Epithelial cell of esophagus (primary cell): ENCODE measurements around the gene RAB27A.

ENCODE experiments used
- DNase-seq: peaks from one replicate; pipeline ENCODE4 v3.0.0; 2010; ENCODE audit warnings: low read depth
- H3K4me3 ChIP-seq: 2 replicates; pipeline ENCODE4 v1.5.1; 2011; ENCODE audit warnings: mild to moderate bottlenecking, low read length, control low read depth
- TF ChIP-seq, protein P1 (sequence below): IDR thresholded peaks from 2 replicates; pipeline ENCODE4 v1.5.1; 2011; ENCODE audit warnings: low read depth, mild to moderate bottlenecking, low read length, control low read depth, inconsistent platforms; ENCODE audit not compliant: insufficient read depth; ENCODE audit errors: missing control alignments

RAB27A gene

DNA sequence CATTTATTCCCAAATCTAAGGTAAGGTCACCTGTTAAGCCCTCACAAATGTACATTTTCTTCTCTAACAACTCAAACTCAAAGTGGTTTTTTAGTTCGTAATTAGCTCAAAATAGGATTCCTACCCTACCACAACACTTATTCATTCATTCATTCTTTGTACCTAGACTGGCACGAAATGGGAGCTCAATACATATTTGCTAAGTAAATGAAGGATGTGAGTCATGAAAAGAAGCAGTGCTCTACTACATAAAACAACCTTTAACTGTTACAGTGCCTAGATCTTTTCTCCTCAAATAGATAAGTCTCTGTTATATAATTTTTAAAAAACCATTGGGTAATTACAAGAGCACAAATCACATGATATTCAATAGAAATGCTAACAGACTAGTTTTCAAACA is 105.9 kb downstream of the RAB27A start:
- no peak overlapping the region for H3K4me3 ChIP-seq
- TF ChIP-seq, protein P1, sequence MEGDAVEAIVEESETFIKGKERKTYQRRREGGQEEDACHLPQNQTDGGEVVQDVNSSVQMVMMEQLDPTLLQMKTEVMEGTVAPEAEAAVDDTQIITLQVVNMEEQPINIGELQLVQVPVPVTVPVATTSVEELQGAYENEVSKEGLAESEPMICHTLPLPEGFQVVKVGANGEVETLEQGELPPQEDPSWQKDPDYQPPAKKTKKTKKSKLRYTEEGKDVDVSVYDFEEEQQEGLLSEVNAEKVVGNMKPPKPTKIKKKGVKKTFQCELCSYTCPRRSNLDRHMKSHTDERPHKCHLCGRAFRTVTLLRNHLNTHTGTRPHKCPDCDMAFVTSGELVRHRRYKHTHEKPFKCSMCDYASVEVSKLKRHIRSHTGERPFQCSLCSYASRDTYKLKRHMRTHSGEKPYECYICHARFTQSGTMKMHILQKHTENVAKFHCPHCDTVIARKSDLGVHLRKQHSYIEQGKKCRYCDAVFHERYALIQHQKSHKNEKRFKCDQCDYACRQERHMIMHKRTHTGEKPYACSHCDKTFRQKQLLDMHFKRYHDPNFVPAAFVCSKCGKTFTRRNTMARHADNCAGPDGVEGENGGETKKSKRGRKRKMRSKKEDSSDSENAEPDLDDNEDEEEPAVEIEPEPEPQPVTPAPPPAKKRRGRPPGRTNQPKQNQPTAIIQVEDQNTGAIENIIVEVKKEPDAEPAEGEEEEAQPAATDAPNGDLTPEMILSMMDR = no peak
- DNase-seq = peak; percentile 2

DNA sequence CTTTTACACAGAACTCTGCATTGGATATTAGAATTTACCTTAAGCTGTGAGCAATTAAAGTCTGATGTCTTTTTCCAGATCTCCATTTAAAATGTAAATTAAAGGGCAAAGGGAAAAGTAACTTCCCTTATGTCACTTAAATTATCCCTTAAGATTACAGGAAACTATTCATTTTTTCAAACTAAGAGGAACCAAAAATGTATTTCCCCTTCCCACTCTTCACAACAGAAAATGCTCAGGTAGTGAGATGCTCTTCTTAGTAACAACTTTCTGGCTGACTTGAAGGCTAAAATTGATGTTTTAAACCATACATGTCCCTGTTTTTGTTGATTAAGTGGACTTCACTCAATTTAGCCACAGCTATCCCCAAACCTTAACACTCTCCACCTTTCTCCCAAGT is 110.5 kb downstream of the RAB27A start:
- TF ChIP-seq, protein P1 = no peak
- H3K4me3 ChIP-seq = no peak overlapping the region
- DNase-seq = no peak

DNA sequence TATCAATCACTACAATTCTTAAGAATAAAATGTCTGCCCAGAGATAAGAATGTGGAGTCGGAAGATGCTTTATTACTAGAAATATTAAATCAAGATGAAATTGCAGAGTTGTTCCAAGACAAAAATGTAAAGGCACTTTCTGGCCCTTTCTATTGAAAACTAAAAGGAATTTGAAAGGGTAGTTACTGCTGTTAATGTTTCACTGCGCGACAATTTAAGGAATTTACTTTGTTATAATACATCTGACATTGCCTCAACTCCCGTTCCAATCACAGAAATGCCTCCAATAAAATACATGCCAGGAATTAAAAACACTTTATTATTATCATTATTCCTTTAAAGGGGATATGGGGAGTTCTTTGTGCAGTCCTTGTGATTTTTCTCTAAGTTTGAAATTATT is 119.3 kb downstream of the RAB27A start:
- TF ChIP-seq, protein P1 = no peak
- H3K4me3 ChIP-seq = no peak overlapping the region
- DNase-seq = no peak

DNA sequence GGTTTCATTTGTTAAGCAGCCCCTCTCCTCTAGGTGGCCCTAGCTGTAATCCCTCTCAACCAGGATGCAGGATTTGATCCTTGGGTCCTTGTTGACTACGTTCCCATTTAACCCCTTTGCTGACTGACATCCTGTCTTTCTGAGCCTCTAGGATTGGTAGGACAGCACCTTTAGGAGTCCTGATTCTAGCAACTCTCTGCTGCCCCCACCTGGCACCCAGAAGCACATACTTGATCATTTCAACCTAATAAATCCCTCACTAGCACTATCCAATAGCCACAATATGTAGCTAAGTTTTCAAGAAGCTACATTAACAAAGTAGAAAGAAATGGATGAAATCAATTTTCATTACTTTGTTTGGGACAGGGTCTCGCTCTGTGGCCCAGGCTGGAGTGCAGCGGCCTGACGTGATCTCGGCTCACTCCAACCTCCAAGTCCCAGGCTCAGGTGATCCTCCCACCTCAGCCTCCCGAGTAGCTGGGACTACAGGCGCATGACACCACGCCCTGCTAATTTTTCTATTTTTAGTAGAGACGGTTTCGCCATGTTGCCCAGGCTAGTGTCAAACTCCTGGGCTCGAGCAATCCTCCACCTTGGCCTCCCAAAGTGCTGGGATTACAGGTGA is 121.2 kb downstream of the RAB27A start:
- DNase-seq = peak; percentile 81
- H3K4me3 ChIP-seq = no peak overlapping the region
- TF ChIP-seq, protein P1 = peak; percentile 85

DNA sequence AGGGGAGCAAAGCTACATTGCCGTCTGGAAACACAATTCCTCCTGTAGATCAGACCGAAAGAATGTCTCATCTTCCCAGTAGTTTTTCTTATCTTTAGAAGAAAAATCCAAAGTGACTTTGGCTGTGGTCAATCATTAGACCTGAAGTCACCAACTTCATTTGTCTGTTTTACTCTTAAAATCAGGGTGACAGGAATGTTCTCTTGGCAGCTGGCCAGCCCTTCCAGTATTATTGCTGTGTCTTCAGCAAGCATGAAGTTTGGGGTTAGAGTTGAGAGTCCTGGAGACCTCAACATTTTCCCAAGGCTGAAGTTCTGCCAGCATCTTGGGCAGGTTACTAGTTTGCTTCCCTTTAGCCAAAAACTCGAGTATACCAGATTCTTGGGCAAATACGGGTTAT is 125.3 kb downstream of the RAB27A start:
- H3K4me3 ChIP-seq = no peak overlapping the region
- TF ChIP-seq, protein P1 = no peak
- no peak for DNase-seq
